WERI-Rb-1 (cell line): ENCODE measurements around the gene SHROOM2.

Experiments used
- DNase-seq: peaks from one replicate; pipeline ENCODE4 v3.0.0-alpha.2; 2020
- H3K27ac ChIP-seq: fragments of 250-450 bp; sonication (Bioruptor Pico); 2 replicates; pipeline ENCODE4 v1.5.1; 2020; ENCODE audit warnings: mild to moderate bottlenecking, moderate library complexity
- H3K27me3 ChIP-seq: fragments of 250-450 bp; sonication (Bioruptor Pico); 2 replicates; pipeline ENCODE4 v1.5.1; 2021; ENCODE audit warnings: mild to moderate bottlenecking, low read depth, moderate library complexity; ENCODE audit not compliant: insufficient read depth, severe bottlenecking
- H3K36me3 ChIP-seq: fragments of 250-450 bp; sonication (Bioruptor Pico); 2 replicates; pipeline ENCODE4 v1.5.1; 2020; ENCODE audit warnings: mild to moderate bottlenecking, moderate library complexity
- H3K4me3 ChIP-seq: 2 replicates; pipeline ENCODE4 v1.5.1; 2011; ENCODE audit warnings: low read depth, mild to moderate bottlenecking, control low read depth, low read length
- H3K9me3 ChIP-seq: fragments of 250-450 bp; sonication (Bioruptor Pico); 2 replicates; pipeline ENCODE4 v1.5.1; 2021; ENCODE audit warnings: mild to moderate bottlenecking, moderate library complexity; ENCODE audit not compliant: severe bottlenecking
- TF ChIP-seq, protein P1 (sequence below): IDR thresholded peaks from 2 replicates; pipeline ENCODE4 v1.5.1; 2011; ENCODE audit warnings: low read depth, mild to moderate bottlenecking, control low read depth, inconsistent platforms, low read length

The SHROOM2 gene

DNA sequence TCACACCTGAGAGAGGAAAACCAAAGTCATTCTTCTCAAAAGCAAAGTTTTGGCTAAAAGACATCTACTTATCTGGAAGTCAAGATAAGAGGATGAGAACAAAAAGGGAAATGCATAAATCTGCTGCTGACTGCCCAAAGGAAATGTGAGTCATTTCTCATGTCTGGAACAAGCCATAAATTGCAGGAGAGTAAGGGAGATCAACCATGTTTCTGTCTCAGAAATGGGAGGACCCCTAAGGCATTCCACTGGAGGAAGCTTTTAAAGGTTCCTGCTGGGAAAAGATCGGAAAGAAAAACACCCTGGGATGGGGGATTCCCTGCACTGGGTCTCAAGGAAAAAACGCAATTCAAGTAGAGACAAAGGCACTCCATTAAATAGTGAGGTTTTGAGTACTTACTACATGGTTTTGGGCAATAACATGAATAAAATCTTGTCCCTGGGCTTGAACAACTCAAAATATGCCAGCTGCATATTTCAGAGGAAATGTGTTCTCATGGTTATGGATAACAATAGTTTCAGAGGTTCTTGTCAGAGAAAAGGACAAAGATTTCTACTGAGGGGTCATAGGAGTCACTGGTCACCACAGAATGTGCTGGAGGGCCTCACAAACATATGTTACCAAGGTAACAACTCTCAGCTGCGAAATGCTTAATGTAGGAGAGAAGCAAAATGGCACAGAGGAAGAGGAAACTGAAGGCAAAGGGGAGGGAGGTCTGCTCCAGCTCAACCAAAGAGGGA, 39.9 kb upstream of the SHROOM2 start:
- peaks cover 10% of the 10 kb centered on the region for H3K27me3 ChIP-seq
- no peak overlapping the region for H3K4me3 ChIP-seq
- H3K27ac ChIP-seq, result no peak overlapping the region
- H3K9me3 ChIP-seq, result no peaks in the 10 kb centered on the region
- no peaks in the 10 kb centered on the region for H3K36me3 ChIP-seq
- TF ChIP-seq, protein P1, sequence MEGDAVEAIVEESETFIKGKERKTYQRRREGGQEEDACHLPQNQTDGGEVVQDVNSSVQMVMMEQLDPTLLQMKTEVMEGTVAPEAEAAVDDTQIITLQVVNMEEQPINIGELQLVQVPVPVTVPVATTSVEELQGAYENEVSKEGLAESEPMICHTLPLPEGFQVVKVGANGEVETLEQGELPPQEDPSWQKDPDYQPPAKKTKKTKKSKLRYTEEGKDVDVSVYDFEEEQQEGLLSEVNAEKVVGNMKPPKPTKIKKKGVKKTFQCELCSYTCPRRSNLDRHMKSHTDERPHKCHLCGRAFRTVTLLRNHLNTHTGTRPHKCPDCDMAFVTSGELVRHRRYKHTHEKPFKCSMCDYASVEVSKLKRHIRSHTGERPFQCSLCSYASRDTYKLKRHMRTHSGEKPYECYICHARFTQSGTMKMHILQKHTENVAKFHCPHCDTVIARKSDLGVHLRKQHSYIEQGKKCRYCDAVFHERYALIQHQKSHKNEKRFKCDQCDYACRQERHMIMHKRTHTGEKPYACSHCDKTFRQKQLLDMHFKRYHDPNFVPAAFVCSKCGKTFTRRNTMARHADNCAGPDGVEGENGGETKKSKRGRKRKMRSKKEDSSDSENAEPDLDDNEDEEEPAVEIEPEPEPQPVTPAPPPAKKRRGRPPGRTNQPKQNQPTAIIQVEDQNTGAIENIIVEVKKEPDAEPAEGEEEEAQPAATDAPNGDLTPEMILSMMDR, result no peak
- no peak for DNase-seq

DNA sequence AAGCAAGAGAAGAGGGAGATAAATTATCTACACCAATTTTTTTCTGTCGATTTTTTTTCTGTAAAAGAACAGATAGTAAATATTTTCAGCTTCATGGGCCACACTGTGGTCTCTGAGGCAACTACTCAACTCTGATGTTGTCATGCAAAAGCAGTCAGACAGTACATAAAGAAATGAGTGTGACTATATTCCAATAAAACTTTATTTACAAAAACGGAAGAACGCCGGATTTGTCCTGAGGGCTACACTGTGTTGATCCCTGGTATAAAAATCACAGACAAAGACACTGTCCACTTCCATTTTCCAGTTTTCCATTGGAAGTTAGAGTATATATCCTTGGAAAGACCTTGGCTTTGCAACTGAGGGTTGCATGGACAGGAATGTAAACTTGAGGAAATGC, 38.6 kb upstream of the SHROOM2 start:
- DNase-seq, result no peak
- H3K27me3 ChIP-seq, result peaks cover 10% of the 10 kb centered on the region
- no peak overlapping the region for H3K27ac ChIP-seq

DNA sequence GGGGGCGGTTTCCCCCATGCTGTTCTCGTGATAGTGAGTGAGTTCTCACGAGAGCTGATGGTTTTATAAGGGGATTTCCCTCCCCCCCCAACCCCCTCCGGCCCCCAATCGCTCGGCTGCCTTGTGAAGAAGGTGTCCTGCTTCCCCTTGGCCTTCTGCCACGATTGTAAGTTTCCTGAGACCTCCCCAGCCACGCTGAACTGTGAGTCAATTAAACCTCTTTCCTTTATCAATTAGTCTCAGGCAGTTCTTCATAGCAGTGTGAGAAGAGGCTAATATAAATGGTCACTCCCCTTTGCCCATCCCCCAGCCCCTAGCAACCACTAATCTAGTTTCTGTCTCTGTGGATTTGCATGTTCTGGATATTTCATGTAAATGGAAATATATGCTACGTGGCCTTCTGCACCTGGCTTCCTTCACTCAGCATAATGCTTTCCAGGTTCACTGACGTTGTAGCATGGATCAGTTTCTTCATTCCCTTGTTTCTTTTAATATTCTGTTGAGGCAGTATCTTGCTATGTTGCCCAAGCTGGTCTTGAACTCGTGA, 37.0 kb upstream of the SHROOM2 start:
- Histone ChIP-seq H3K9me3 (no peaks in the 10 kb centered on the region), H3K4me3 (no peak overlapping the region), H3K27ac (no peak overlapping the region), H3K36me3 (no peaks in the 10 kb centered on the region), H3K27me3 (peaks cover 3% of the 10 kb centered on the region)
- DNase-seq, result no peak
- TF ChIP-seq, protein P1, result no peak

More for the DNA sequence above, 38.6 kb upstream of the SHROOM2 start:
- Histone ChIP-seq H3K36me3 (no peaks in the 10 kb centered on the region), H3K4me3 (no peak overlapping the region), H3K9me3 (no peaks in the 10 kb centered on the region)
- TF ChIP-seq, protein P1, result no peak

DNA sequence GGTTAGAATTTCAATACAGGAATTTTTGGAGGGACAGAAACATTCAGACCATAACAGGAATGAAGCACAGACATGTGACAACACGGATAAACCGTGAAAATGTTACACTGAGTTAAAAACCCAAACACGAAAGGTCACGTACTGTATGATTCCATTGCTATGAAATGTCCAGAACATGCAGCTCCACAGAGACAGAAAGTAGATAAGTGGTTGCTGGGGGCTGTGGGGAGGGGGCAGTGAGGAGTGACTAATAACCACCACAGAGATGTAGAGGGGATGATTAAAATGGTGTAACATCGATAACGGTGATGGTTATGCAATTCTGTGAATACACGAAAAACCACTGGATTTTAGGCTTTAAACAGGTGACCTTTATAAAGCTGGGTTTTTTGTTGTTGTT, 28.9 kb upstream of the SHROOM2 start:
- no peak overlapping the region for H3K4me3 ChIP-seq
- peaks cover 3% of the 10 kb centered on the region for H3K9me3 ChIP-seq
- peaks cover 6% of the 10 kb centered on the region for H3K27me3 ChIP-seq
- TF ChIP-seq, protein P1, result no peak
- no peak overlapping the region for H3K27ac ChIP-seq
- no peaks in the 10 kb centered on the region for H3K36me3 ChIP-seq
- no peak for DNase-seq

DNA sequence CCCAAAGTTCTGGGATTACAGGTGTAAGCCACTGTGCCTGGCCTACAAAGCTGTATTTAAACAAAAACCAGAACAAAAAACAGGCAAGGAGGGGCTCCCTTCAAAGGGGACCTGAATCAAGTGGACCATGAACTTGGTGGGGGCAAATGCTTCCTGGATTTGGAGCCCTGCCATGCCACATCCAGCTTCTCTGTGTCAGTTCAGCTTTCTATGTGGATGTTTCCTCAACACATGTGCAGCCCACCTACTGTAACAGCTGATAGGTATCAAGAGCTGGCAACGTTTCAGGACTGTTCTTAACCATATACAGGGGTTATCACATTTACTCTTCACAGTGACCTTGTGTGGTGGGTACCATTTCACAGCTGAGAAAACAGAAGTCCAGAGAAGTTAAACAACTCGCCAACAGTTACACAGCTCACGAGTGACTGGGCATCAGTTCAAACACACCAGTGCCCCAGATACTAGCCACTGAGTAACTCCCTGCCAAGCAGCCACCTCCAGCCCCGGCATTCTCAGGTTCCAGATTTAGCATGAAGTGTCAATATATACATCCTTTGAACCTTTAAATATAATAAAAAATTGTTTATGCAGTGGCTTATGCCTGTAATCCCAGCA, 28.1 kb upstream of the SHROOM2 start:
- H3K4me3 ChIP-seq, result no peak overlapping the region
- H3K27ac ChIP-seq, result no peak overlapping the region
- TF ChIP-seq, protein P1, result no peak
- H3K9me3 ChIP-seq, result peaks cover 3% of the 10 kb centered on the region
- no peaks in the 10 kb centered on the region for H3K36me3 ChIP-seq
- DNase-seq, result no peak
- peaks cover 6% of the 10 kb centered on the region for H3K27me3 ChIP-seq
